GM19324 (cell line): ENCODE results near the gene GLTPD2.

ENCODE experiments used
- ATAC-seq: cut with Tn5 transposase; IDR thresholded peaks from one replicate; pipeline ENCODE4 v1.9.1; 2021; ENCODE audit warnings: mild to moderate bottlenecking, moderate library complexity; ENCODE audit not compliant: unreplicated experiment, low FRiP score

The GLTPD2 gene

GRCh38 chr17:4806777-4807604, 18.2 kb downstream of the GLTPD2 start, which contains the start of gene PLD2:
PLD2 (plus strand) TSS chr17:4807152; CDS start chr17:4807773, 621 bp downstream.
- ATAC-seq = peak; percentile 95

GRCh38 chr17:4807605-4808377, 19.0 kb downstream of the GLTPD2 start:
- no peak for ATAC-seq

DNA sequence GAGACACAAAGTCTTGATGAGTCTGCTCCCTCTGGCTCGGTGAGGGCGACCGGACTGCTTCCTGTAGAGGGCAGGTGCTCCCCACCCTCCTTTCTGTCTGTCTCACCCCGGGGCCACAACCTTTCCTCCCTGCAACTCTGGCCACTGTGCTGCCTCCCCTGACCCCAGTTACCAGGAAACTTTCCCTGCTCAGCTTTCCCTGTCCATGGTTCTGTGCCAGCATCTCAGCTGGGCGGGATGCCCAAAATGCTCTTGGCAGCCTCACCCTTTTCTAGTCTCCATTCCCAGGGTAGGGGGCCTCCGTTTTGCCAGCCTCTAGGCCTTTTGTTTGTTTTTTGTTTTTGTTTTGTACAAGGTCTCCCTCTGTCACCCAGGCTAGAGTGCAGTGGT, 19.6 kb downstream of the GLTPD2 start:
- no peak for ATAC-seq

- ATAC-seq = no peak
Observed at GRCh38 chr17:4810696-4811290, 22.0 kb downstream of the GLTPD2 start.

DNA sequence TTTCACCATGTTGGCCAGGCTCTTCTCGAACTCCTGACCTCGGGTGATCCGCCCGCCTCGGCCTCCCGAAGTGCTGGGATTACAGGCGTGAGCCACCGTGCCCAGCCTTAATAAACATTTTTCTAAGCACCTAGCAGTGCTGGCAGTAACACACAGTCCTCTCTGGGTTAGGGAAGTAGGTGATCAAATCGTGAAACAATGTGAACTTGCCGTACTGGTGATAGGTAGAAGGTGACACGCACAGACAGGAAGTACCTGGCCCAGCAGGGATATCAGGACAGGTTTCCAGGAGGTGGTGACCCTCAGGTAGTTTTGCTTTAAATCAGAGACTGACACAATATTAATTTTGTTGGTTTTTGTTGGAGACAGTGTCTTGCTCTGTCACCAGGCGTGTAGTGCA, 22.7 kb downstream of the GLTPD2 start:
- ATAC-seq = no peak

DNA sequence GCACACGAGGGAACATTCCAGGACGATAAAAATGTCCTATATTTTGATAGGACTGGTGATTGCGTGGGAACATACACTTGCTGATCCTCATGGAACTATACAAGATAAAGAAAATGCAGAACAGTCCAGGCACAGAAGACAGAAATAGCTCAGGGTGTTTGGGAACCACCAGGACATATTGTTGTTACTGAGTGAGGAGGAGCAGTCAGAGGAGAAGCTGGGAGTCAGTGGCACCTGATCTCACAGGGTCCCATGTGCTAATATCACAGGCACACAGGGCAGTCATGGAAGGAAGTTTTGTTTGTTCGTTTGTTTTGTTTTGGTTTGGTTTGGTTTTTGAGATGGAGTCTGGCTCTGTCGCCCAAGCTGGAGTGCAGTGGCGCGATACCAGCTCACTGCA, 23.9 kb downstream of the GLTPD2 start:
- no peak for ATAC-seq

DNA sequence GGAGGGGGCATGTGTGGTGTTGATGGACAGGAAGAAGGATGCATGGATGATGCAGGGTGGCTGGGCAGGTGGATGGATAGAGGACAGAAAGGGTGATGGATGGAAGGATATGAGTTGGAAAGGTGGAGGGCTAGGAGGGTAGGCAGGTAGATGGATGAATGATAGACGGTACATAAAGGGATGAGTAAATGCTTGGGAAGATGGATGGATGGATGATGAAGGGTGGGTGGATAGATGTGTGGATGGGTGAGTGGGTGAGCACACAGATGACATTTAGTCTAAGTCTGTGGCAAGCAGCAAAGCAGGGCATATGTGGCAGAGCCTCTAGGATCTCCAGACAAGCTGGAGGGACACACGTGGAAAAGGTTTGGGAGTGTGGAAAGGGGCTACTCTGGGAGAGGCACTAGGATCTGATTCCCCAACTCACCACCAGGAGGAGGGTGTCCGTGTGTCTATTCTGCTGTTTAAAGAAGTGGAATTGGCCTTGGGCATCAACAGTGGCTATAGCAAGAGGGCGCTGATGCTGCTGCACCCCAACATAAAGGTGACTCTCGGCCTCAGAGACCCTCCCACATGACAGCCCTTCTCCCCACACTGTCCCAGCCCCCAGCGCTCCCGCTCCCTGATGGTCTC, 26.4 kb downstream of the GLTPD2 start:
- ATAC-seq = no peak

DNA sequence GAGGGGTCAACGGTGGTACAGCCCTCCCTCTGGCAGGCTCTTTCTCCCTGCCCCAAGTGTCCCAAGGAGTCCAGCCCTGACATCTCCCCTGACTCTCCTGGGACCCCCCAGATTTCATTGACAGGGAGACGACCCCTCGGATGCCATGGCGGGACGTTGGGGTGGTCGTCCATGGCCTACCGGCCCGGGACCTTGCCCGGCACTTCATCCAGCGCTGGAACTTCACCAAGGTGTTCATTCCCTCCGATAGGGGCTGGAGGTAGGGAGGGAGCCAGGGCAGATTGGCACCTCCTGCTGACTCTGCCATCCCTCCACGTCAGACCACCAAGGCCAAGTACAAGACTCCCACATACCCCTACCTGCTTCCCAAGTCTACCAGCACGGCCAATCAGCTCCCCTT, 28.1 kb downstream of the GLTPD2 start:
- no peak for ATAC-seq

- ATAC-seq = no peak
Observed at GRCh38 chr17:4818276-4818675, 29.5 kb downstream of the GLTPD2 start.

- no peak for ATAC-seq
Observed at GRCh38 chr17:4822835-4823234, 34.1 kb downstream of the GLTPD2 start.

DNA sequence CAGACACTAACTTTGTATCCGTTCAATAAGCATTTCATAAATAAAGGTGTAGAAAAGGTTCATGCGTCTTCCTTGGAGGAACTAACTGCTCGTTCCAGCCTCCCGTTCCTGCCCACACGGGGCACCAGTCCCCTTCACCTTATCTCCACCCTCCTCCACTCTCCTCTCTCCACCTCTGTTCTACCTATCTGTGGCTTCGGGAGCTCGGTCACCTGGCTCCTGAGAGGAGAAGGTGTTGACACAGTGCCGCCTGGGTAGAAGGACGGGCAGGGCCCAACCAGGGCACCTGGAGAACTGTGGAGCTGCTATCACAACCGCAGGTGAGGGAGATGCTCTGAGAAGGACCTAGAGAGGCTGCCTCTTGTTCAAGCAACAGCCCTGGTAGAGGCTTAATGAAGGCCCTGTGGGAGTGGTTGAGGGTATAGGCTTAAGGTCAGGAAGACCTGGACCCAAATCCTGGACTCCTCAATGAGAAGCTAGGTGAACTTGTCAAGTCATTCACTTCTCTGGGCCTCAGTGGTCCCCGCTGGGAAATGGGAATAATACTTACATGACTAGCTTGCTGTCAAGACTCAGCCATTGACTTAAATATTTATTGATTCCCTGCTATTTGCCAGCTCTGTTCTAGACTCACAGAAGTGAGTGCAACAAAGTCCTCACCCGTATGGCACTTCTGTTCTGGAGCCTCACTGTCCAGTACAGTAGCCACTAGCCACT, 34.8 kb downstream of the GLTPD2 start:
- ATAC-seq = no peak

- no peak for ATAC-seq
Observed at GRCh38 chr17:4827399-4827798, 38.6 kb downstream of the GLTPD2 start.

DNA sequence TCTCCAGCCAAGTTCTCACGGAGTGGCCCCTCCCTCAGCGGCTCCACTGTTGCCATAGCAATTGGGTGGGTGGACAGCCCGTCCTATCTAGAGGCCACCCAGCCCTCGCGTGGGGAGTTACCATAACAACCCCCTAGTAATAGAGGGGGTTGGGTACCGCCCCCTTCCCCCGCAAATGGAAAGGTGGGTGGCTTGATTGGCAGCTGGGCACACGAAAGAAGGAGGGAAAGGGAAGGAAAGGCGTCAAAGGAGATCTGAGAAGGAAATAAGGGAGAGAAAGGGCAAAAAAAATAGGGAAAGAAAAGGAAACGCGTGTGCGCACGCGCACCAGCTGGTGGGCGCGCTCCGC, 44.0 kb downstream of the GLTPD2 start:
- peak; percentile 19 for ATAC-seq

- peak; percentile 97 for ATAC-seq
Observed at GRCh38 chr17:4833178-4833940, 44.6 kb downstream of the GLTPD2 start, which contains the start of gene MINK1. MINK1 (plus strand) TSS chr17:4833340; CDS start chr17:4833584, 244 bp downstream.

- no peak for ATAC-seq
Observed at GRCh38 chr17:4833941-4834680, 45.3 kb downstream of the GLTPD2 start.

GRCh38 chr17:4834681-4835020, 45.9 kb downstream of the GLTPD2 start:
- no peak for ATAC-seq

- no peak for ATAC-seq
Observed at GRCh38 chr17:4836221-4836620, 47.5 kb downstream of the GLTPD2 start.

DNA sequence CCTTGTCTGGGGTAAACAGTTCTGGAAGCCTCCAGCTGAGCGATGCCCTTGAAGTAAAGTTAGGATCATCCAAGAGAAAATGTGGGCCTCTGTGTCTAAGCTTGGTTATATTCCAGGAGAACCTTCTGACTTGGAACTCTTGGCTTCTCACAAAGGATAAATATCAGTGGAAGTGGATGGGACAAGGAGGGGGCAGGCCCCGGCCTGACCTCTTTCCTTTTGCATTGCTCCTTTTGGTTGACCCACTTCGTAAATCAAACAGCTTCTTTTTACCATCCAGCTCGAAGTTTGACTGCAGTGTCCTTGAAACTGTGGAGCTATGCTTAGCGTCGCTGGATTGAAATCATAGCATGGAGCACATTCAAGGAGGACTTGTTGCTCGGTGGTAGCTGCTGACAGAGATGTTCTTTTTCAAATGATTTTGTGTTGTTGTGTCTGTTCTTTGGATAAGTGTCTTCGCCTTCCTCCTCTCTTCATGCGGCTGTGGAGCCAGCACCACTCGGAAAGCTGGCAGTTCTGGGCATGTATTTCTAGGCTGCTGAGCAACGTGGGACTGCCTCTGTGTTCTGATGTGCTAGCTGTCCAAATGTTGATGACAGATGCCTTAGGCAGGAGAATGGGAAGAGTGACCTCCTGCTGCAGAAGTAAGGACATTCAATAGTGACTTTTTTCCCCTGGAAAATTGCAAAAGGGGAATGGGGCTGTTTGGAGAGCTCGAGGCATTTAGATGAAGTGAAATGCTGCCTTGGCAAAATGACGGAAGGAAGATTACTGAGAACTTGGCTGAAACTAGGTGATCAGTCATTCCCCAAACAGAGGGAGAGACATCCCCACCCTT, 48.9 kb downstream of the GLTPD2 start:
- ATAC-seq = no peak
